SH-SY5Y (cell line): ENCODE results near the gene KANSL1L.

Source experiments
- GATA2 ChIP-seq: IDR thresholded peaks from 2 replicates; pipeline ENCODE4 v1.6.1; 2011; ENCODE audit warnings: mild to moderate bottlenecking, low read depth, low read length
- GATA3 ChIP-seq: IDR thresholded peaks from 2 replicates; pipeline ENCODE4 v1.6.1; 2011; ENCODE audit warnings: low read depth, mild to moderate bottlenecking, low read length, moderate library complexity

DNA sequence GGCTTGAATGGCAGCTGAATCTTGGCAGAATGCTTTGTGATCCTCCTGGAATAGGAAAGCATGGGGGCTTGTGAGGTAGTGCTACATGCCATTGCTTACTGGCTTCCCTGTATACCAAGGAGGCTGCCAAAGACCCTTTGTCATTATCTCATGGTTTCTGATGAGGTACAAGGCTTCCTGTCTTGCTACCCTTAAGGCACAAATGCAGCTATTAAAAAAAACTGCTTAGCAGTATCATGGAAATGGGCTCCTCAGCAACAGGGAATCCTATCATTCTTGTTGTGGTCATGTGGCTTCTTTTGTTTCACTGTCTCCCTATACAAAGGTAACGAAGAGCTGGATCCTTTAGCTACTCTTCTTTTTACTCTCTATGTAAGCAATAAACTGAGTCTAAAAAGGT is 6.6 kb upstream of the KANSL1L start:
- TF ChIP-seq GATA3, result no peak
- no peak for TF ChIP-seq GATA2
